Activated CD4-positive, CD25-positive, alpha-beta regulatory T cell treated with anti-CD3 and anti-CD28 coated beads, Interleukin-2, amount 50 U/mL, for 16 hours (primary cell): Measurements from ENCODE around the gene TRPM3.
"Not testable (repeated sequence)": the region's sequence is repeated elsewhere in the genome, so short reads cannot be mapped to it uniquely, and the experiment has no call there.

Experiments used
- DNase-seq: peaks from one replicate; pipeline ENCODE4 v3.0.0-alpha.2; 2020; ENCODE audit warnings: low read depth, low spot score

TRPM3 gene

DNA sequence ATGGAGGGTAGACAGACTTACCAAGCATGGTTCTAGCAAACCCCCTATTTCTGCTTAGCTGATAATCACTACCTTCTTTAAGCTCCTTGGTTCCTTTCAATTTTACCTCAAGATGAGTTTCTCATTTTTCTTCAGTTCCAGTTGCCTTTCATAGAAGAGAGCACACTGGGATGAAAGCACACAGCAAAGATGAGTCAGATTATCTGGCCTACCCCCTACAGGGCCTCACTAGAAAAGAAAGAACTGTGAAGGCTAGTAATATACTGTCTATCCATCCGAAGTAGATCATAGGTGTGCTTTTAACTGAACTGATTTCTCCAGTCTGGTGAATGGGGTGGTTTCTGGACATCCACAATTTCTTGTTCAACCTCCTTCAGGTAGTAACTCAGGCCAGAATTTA, 122.5 kb downstream of the TRPM3 start:
- no peak for DNase-seq

DNA sequence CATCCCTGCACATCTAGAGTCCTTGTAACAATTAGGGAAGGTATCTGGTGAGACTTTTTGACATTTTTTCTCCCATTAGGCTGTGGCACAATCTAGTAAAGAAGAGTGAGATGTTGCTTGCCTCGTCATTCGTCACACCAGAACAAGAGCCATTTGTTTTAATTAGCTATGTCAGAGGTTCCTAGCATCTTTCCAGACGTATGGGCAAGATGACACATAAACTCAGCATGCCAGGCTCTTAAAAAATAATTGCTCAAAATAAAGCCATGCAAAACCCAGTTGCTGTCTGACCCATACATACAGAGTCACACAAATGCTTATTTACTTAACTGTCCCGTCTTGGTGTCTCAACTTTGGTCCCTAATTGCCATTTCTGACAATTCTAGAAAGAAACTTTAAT, 125.9 kb downstream of the TRPM3 start:
- no peak for DNase-seq

DNA sequence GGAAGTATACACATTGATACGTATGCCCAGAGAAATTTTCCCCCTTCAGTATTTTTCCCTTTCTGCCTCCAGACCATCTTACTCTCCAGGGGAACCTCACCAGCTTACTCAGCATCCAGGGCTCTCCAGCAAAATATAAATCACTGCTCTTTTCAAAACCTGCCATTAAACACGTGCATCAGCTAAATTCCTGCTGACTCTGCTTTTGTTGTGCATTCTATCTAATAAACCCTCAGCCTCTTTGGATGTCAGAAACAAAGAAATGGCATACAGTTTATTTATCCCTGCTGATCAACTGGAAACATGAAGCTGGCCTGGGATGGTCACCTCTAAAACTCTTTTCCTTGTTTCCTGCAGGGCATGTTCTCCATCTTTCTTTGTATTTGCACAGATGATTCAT, 126.8 kb downstream of the TRPM3 start:
- DNase-seq: no peak

DNA sequence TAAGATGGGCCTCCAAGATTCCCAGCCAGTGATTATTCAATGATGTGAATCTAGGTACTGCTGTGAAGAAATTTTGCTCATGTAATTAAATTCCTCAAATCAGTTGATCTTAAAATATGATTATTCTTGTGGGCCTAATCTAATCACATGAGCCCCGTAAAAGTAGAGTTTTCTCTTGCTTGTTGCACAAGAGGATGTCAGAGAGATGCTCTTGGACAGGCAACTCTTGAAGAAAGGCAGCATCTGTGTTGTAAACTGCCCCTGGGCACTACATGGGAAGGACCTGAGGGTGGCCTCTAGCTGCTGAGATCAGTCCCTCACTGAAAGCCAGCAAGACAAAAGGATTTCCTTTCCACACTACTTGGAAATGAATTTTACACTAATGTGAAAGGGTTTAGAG, 132.9 kb downstream of the TRPM3 start:
- DNase-seq: no peak

DNA sequence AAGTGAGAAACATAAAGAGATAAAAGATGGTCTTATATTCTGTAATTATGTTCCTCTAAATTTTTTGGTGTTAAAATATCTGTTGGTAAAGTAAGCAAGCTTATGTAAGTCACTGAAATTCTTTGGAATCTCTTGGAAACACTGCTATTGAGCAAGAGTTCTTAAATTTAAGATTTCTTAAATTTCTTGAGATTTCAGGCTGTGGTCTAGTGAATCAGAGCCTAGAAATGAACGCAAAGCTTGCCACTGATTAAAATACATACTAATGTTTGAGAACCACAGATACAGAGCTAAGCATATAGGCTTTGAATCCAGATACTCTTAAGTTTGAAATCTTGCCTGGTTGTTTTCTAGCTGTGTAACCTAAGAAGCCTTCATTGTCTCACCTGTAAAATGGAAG, 133.4 kb downstream of the TRPM3 start:
- DNase-seq: no peak

DNA sequence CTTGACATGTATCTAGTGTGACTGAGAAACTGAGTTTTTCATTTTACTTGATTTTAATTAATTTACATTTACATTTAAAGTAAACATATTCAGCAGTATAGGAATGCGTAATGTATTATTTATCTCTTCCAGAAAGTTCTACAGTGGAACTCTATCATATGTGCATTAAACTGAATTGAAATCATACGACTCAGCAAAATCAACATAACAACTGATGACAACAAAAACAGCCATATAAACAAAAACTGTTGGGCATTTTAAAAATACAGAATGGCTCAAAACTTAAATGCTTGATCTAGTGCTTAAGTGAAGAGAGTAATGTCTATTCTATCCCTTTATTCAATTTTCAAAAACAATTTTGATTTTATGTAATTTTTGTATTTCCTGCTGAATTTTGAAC, 134.4 kb downstream of the TRPM3 start:
- DNase-seq: no peak

DNA sequence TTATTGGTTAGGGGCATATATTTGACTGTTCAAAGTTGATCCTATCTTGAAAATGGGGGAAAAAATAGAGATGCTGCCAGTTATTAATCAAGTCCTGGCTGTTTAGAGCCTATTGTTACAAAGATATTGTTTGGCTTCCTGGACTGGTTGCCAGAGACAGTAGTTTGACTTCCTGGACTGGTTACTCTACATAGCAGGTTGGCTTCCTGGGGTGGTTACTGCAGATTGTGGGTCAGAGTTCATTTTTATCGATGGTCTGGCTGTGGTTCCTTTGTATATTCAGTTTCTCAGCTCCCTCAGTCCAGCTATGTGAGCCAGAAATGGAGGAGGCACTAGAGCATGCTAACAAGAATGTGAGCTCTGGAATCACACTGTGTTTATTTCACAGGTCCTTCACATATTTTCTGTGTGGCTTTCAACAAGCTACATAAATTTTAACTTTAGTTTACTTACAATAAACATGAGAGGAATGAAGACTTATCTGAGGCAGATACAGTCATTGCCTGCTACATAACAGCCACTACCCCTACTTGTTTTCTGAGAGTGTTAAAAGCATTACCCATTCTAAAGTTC, 137.6 kb downstream of the TRPM3 start:
- DNase-seq: no peak

DNA sequence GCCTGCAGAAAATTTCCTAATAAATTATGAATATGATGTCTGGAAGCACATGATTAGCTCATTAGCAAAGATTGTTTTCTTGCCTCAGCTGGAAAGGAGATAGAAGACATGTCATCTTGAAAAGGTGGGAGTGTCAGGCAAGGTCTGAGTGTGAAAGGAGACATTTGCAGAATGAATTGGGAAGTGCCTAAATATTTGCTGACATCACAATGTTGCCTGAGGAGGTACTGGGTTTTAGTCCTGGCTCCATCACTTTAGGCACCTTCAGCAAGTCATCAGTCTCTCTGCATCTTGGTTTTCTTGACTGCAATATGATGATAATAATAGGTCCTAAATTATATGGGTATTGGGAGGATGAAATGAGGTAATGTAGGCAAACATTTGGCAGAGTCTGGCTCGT, 140.1 kb downstream of the TRPM3 start:
- no peak for DNase-seq

DNA sequence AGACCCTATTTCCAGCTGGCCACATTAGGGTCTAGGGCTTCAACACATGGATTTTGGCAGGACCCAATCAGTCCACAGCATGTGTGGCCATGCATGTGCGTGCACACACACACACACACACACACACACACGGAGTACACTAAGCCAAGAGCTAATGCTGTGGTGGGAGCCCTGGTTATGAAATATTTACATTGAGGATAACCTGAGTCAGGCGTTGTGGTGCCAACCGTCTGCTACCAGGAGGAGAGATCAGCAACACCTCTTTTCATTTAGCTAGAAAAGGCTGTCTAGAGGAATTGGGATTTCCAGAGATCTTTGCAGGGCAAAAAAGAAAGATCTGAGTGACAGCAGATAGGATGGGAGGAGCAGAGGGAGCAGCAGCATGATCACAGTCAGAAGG, 141.5 kb downstream of the TRPM3 start:
- DNase-seq: no peak

DNA sequence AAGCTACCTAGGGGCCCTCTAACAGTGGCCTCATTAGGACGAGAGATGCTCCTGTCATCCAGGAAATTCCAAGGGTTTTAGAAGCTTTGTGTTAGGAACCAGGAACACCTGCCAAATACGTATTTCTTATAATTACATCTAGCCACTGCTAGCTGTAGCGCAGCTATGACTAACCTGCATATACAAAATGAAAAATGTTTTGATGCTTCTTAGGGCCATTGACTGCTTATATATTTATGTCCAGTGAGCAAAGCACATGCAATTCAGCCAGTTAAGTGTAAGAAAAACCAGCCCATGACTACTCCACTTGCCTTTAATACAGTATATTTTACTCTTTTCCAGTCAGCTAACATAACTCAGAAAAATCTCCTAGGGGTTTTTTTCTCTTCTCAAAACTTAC, 143.3 kb downstream of the TRPM3 start:
- no peak for DNase-seq

DNA sequence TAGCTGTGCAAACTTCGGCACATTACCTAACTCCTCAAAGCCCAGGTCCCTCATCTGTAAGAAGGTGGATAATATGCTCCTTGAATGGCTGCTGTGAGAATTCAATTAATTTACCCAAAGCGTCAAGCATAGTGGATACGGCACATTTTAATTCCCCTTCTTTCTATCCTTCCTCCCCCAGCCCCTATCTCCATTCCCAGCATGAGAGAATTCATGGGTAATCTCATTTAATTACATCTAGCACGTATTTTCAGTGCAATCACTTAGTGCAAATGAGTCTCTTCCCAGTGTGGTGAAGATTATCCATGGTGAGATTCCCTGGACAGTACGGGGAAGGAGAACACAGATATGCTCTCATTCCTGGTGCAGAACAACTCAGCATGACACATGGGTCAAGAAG, 145.6 kb downstream of the TRPM3 start:
- no peak for DNase-seq

DNA sequence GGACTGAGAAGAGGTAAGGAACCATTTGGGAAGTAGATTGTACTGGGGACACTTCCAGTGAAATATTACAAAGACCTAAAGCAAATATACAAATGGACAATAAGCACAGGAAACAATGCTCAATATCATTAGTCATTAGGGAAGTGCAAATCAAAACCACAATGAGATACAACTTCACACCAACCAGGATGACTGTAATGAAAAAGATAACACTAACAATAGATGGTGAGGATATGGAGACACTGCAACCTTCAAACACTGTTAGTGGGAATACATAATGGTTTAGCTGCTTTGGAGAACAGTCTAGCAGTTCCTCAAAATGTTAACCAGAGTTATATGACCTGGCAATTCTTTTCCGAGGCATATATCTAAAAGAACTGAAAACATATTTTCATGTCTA, 149.7 kb downstream of the TRPM3 start:
- no peak for DNase-seq

DNA sequence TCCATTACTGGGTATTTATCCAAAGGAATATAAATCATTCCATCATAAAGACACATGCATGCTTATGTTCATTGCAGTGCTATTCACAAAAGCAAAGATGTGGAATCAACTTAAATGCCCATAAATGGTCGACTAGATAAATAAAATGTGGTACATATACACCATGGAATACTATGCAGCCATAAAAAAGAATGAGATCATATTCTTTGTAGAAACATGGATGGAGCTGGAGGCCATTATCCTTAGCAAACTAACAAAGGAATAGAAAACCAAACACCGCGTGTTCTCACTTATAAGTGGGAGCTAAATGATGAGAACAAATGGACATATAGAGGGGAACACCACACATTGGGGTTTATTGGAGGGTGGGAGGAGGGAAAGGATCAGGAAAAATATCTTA, 155.0 kb downstream of the TRPM3 start:
- DNase-seq: not testable (repeated sequence)

DNA sequence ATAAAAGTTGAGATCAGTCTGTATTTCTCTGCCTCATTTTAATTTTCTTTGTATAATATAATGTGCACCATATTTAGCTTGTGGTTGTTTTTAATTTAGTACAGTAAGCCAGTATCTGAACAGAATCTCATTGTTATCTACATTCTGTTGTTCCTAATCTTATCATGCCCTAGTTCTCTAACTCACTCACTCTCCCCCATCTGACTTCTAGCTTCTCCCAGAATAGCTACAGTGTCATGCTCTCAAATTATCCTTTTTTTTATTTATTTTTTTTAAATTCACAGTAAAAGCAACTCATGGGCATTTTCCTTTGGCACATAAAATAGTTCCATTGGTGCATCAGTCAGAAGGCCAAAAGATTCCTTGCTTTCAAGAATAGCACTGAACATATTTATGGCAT, 156.6 kb downstream of the TRPM3 start:
- no peak for DNase-seq

DNA sequence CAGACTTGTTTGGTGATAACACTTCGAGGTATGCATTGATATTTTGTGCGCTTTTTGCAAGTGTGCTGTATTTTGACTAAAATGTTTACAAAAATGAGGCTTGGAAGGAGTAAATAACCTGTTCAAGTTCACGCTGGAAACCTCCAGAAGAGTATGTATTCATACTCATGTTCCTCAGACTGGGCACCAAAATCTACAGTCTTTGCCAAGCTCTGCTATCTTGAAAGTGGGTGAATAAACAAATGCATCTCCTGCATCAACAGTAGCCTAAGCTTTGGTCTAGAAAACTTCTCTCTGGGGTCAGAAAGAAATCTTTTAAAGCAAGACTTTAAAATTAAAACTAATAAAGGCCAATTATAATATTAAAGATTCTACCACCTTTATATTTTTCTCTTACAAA, 157.9 kb downstream of the TRPM3 start:
- no peak for DNase-seq

DNA sequence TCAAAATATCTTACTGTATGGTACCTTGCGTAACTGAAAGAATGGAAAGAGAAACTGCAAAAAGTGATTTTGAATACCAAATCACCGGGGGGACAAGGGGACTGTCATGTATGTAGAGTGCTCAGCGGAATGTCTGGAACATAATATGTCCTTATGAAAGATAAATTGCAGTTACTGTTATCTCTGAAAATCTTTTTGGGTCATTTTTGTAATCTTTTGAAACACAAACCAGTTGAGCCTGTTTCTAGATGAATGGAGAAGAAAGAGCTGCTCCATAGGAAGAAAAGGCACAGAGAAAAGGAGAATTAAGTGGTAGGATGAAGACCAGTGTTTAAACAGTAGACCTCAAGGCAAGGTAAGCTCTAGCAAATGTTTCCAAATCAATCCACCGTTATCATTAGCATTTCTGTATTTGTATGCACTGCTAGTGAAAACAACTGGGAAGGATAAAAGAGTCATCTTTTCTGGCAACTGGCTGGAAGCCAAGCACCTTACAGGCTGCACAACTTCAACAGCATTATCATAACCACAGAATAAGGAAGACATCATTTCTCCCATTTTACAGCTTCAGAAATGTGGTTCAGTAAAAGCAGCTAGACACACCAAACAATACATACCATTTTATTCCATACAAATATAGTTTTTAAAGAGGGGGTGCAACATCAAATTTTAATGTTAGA, 158.5 kb downstream of the TRPM3 start:
- DNase-seq: no peak

DNA sequence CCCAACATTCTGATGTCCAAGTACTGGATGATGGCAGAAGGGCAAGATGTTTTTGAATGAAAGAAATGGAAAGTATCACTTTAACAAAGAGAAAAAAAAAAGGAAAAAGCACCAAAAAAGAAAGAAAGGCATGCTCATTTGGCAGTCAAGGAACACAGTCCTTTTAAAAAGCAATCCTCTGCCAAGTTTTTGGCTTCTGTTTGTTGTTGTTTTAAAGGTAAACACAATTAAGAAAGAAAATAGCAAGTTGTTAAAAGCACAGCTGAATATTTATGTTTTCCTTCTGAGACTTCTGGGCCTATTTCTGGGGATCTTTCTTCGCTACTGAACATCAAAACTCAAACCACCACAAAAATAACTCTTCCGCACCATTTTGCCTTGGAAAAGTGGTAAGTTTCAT, 162.1 kb downstream of the TRPM3 start:
- DNase-seq: no peak

DNA sequence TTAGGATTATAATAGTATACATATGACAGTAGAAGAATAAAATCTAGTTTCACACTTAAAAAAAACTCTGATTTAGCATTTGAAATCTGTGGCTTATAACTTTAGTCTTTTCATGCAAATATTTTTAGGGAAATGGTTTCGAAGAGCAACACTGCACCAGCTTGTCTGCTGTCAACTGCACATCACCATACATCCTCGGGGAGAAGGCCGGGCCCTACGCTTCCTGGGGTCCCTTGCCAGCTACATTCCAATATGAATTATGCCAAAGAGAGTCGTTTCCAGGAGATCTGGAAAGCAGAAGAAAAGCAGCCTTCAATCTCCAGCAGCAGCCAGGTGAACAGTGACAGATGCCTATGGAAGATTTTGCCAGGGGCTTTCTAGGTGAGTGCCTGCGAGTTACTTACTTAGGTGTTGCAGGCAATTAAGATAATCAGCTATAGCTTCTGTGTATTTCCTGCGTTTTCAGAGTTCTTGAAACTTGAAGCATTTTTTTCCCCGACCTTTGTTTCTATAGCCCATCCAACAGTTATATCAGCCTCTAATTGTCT, 166.8 kb downstream of the TRPM3 start:
- DNase-seq: no peak

DNA sequence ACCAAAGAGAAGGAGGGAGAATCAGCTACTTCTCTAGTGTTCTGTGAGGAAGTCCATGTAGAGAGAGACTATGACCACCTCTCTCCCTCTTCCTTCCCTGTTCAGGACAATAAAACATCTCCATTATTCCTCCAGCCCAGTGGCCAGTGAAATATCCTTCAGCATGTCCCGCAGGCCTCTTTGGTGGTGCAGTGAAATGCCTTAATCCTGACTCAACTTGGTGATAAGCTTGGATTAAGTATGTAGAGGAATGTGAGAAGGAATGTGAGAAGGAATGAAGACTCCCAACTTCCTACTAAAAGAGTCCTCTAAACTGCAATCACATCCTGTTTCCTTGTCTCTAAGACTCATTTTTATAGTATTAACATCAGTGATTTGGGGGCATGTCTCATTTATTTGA, 167.3 kb downstream of the TRPM3 start:
- DNase-seq: no peak

DNA sequence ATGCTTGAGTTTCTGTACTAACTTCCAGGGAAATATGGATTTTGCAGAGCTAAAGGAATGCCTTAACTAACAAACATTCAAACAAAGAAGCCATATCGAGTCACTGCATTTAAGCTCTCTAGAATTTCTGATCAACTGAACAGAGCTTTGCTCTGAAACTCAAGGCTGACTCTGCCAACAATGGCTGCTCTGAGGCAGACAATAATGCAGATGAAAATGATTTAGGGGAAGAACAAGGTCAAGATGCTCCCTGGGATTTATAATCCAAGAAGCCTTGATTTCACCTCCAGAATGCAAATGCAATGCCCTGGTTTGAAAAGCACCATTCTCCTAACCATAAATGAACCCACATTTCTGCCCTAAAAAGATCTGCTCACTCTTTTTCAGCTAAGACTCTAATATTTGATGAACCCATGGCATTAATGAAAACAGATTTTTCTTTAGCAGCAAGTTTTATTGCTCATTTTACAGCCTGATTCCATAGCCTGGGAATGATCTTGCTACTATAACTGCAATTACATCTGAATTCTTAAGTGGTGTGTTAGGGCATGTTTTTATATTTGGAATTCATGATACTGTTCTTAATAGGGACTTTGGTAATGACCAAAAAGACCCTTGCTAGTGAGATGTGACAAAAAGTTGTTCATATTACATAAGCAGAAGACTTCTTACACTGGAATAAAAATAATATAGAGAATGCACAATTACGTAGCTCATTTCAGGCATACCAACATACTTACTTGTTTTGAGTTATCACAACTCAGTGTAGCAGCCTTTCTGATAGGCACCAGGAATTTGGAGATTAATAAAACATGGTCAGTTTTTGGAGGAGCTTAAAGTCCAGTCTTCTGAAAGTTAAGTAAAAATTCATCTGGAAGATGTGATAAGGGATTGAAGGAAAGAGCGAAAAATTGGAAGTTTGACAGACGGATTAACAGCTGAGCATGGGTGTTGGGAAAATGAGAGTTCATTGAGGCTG, 169.4 kb downstream of the TRPM3 start:
- no peak for DNase-seq

DNA sequence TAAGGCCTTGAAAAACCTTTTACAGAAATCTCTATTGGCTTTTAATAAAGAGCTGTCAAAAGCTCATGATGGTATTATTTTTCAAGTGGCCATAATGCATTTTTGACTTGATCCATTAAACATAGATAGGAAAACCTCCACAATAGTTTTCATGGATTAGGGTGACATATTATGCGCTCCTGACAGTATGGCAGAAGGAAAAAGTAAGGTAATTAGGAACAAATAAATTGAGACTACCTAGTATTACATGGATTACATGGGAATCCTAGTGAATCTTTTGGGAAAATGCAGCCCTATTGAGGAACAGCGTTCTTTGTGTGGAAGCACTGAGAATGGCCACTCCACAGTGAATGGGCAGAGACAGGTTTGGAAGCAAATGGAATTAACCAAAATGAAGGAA, 171.2 kb downstream of the TRPM3 start:
- no peak for DNase-seq

DNA sequence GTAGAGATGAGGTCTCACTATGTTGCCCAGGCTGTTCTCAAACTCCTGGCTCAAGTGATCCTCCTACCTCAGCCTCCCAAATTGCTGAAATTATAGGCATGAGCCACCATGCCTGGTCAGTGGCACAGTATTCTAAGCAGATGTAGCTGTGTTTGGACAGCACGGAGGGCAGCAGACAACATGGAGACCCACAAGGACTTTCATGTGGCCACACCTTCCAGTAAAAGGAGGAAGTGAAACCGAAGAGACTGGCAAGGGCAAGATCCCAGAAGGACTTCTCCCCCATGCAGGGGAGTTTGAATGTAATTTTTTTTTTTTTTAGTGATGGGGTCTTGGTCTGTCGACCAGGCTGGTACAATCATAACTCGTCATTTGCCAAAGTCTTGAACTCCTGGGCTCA, 172.2 kb downstream of the TRPM3 start:
- no peak for DNase-seq

DNA sequence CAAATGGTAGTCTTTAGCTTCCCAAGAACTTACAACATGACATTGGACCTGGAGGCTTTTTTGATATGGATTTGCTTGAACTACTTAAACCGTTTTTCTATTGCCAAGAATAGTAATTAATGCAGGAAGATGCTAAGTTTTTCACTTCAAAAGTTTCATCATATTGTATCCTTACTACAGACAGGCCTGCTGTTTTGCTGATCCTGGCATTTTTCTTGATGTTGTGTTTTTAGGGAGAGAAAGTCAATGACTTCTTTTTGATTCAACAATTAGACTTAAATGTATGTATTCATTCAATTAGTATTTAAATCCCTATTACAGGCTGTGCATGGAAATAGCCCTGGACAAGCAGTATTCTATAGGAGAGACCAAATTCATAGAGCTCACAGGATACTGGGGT, 172.7 kb downstream of the TRPM3 start:
- no peak for DNase-seq
